HG03342 (cell line): ENCODE data around the gene ZNF740.
"Not testable (repeated sequence)": the region's sequence is repeated elsewhere in the genome, so short reads cannot be mapped to it uniquely, and the experiment has no call there.

Experiments used
- ATAC-seq: cut with Tn5 transposase; IDR thresholded peaks from one replicate; pipeline ENCODE4 v1.9.1; 2021; ENCODE audit warnings: mild to moderate bottlenecking, moderate library complexity; ENCODE audit not compliant: unreplicated experiment

Gene ZNF740

GRCh38 chr12:53193985-53194716 is 13.6 kb downstream of the ZNF740 start:
- ATAC-seq = no peak

GRCh38 chr12:53194973-53195372 is 14.5 kb downstream of the ZNF740 start:
- ATAC-seq = no peak

- ATAC-seq = no peak
Observed at GRCh38 chr12:53195516-53196420, 15.2 kb downstream of the ZNF740 start.

- ATAC-seq = no peak
Observed at GRCh38 chr12:53196486-53196885, 16.0 kb downstream of the ZNF740 start.

GRCh38 chr12:53197011-53197640 is 16.6 kb downstream of the ZNF740 start:
- no peak for ATAC-seq

- ATAC-seq = no peak
Observed at GRCh38 chr12:53198486-53199110, 18.1 kb downstream of the ZNF740 start.

- ATAC-seq = no peak
Observed at GRCh38 chr12:53199700-53200099, 19.2 kb downstream of the ZNF740 start.

GRCh38 chr12:53200107-53200457 is 19.6 kb downstream of the ZNF740 start:
- no peak for ATAC-seq

- peak; percentile 46 for ATAC-seq
Observed at GRCh38 chr12:53200458-53201176, 20.1 kb downstream of the ZNF740 start.

GRCh38 chr12:53201177-53201541 is 20.6 kb downstream of the ZNF740 start:
- ATAC-seq = no peak

GRCh38 chr12:53201639-53202038 is 21.1 kb downstream of the ZNF740 start:
- no peak for ATAC-seq

GRCh38 chr12:53202316-53202715 is 21.8 kb downstream of the ZNF740 start:
- ATAC-seq = not testable (repeated sequence)

- ATAC-seq = no peak
Observed at GRCh38 chr12:53204351-53204750, 23.8 kb downstream of the ZNF740 start.

- peak; percentile 68 for ATAC-seq
Observed at GRCh38 chr12:53205747-53206419, 25.4 kb downstream of the ZNF740 start.

- ATAC-seq = peak; percentile 42
Observed at GRCh38 chr12:53207042-53207441, 26.5 kb downstream of the ZNF740 start, which contains the start of gene ITGB7. ITGB7 (minus strand) TSS chr12:53207251; CDS start chr12:53200443, 6,808 bp downstream.

- ATAC-seq = no peak
Observed at GRCh38 chr12:53208435-53208834, 27.9 kb downstream of the ZNF740 start.

- peak; percentile 44 for ATAC-seq
Observed at GRCh38 chr12:53208877-53209463, 28.4 kb downstream of the ZNF740 start.

- no peak for ATAC-seq
Observed at GRCh38 chr12:53210843-53211242, 30.3 kb downstream of the ZNF740 start.
